ENCODE results near the gene TRMT6. TPM values are rescaled to one million over a fixed set of nuclear protein-coding genes. Genes with fewer than 3 reads are reported as not detected.

The TRMT6 gene
- total and polyA plus RNA-seq, 10 of the 15 experiments (the other 5 are each of a cell fraction or from before 2014, with no cell fraction given) = 18.2 to 35.5 (median 22.6) TPM

GRCh38 chr20:5927749-5928462 is 22.4 kb downstream of the TRMT6 start:
- no peak for FAIRE-seq
- Histone ChIP-seq H3K4me3 (no peak overlapping the region), H2AFZ (ENCODE audit: control insufficient read depth, low read depth, low read length) (no peak overlapping the region), H3K4me2 (ENCODE audit: control insufficient read depth, insufficient read depth) (no peak overlapping the region), H3K79me2 (ENCODE audit: control insufficient read depth, insufficient read depth, low read length) (no peaks in the 10 kb centered on the region), H3K9me3 (replicated peaks; ENCODE audit: control insufficient read depth, insufficient read depth, low read length) (no peaks in the 10 kb centered on the region), H3K36me3 (ENCODE audit: control insufficient read depth in 2 of 2, insufficient read depth in 2 of 2, low read length in 1 of 2) (no peaks in the 10 kb centered on the region), H4K20me1 (ENCODE audit: control insufficient read depth, insufficient read depth) (no peaks in the 10 kb centered on the region), H3K27ac (ENCODE audit: control insufficient read depth, insufficient read depth) (no peak overlapping the region), H3K4me1 (ENCODE audit: control insufficient read depth, insufficient read depth, low read length) (no peaks in the 10 kb centered on the region), H3K27me3 (replicated peaks in 1 of 2; ENCODE audit: control insufficient read depth in 2 of 2, insufficient read depth in 2 of 2, low read length in 1 of 2) (peaks cover 0 to 3% of the 10 kb centered on the region in 2 experiments; a peak in 1 of 4 replicates), H3K9ac (ENCODE audit: control insufficient read depth, insufficient read depth, low read length) (no peak overlapping the region)
- ATAC-seq = no peak
- ChIA-PET RAD21 (ENCODE audit: unreplicated experiment) (no interaction called here), SMC1A (ENCODE audit: uncharacterized antibody, unreplicated experiment) (interaction anchor here (0.5 to 1.5 kb wide), 2 partner anchors 9 to 399 kb away, joined by 4 read pairs; no protein-coding TSS in a partner anchor), POLR2A (no interaction called here), CTCF (interaction anchor here (0.6 to 1.6 kb wide), 6 partner anchors 14 to 398 kb away, joined by 3 to 5 read pairs (median 3); no protein-coding TSS in a partner anchor)
- BruUV-seq (replicated peaks) = no TSS peak
- 56% methylated on average over 11 of the region's 11 CpGs for WGBS (ENCODE audit: insufficient coverage, insufficient replicate concordance, low lambda C conversion rate, missing lambda C conversion rate)
- in situ Hi-C loops (cut with MboI) = no loop called here
- no peak for TF ChIP-seq SIX5 (IDR thresholded peaks at IDR 0.05; ENCODE audit: low read depth, low read length, severe bottlenecking)
- intact Hi-C loops (cut with micrococcal nuclease; ENCODE audit: unreplicated experiment) = no loop called here
- DNase-seq (ENCODE audit: low read depth, low spot score) = no peak

GRCh38 chr20:5925551-5925950 is 24.8 kb downstream of the TRMT6 start:
- in situ Hi-C loops (cut with MboI) (no loop called here), intact Hi-C loops (cut with micrococcal nuclease; ENCODE audit: unreplicated experiment) (no loop called here)
- H3K4me1 ChIP-seq (ENCODE audit: control insufficient read depth, insufficient read depth, low read length) = no peaks in the 10 kb centered on the region
- DNase-seq (ENCODE audit: low read depth, low spot score) = no peak
- H4K20me1 ChIP-seq (ENCODE audit: control insufficient read depth, insufficient read depth) = no peaks in the 10 kb centered on the region
- ATAC-seq = no peak
- BruUV-seq (replicated peaks) = no TSS peak
- H3K27ac ChIP-seq (ENCODE audit: control insufficient read depth, insufficient read depth) = no peak overlapping the region
- FAIRE-seq = no peak
- H3K4me2 ChIP-seq (ENCODE audit: control insufficient read depth, insufficient read depth) = no peak overlapping the region
- H3K9ac ChIP-seq (ENCODE audit: control insufficient read depth, insufficient read depth, low read length) = no peak overlapping the region
- no peaks in the 10 kb centered on the region for H3K79me2 ChIP-seq (ENCODE audit: control insufficient read depth, insufficient read depth, low read length)
- ChIA-PET SMC1A (ENCODE audit: uncharacterized antibody, unreplicated experiment) (interaction anchor here (1.1 kb wide), 1 partner anchor 396 kb away, joined by 3 read pairs; no protein-coding TSS in a partner anchor), CTCF (interaction anchor here (0.6 kb wide), 1 partner anchor 367 kb away, joined by 3 read pairs; no protein-coding TSS in a partner anchor), POLR2A (interaction anchor here (0.6 kb wide), 1 partner anchor 393 kb away, joined by 3 read pairs; no protein-coding TSS in a partner anchor), RAD21 (ENCODE audit: unreplicated experiment) (no interaction called here)
- H3K36me3 ChIP-seq (ENCODE audit: control insufficient read depth in 2 of 2, insufficient read depth in 2 of 2, low read length in 1 of 2) = no peaks in the 10 kb centered on the region
- no peak overlapping the region for H2AFZ ChIP-seq (ENCODE audit: control insufficient read depth, low read depth, low read length)
- 30% methylated on average over 3 of the region's 3 CpGs for WGBS (ENCODE audit: insufficient coverage, insufficient replicate concordance, low lambda C conversion rate, missing lambda C conversion rate)
- H3K4me3 ChIP-seq = no peak overlapping the region
- H3K27me3 ChIP-seq (replicated peaks in 1 of 2; ENCODE audit: control insufficient read depth in 2 of 2, insufficient read depth in 2 of 2, low read length in 1 of 2) = peaks cover 0 to 3% of the 10 kb centered on the region in 2 experiments; a peak in 1 of 4 replicates
- H3K9me3 ChIP-seq (replicated peaks; ENCODE audit: control insufficient read depth, insufficient read depth, low read length) = no peaks in the 10 kb centered on the region
- TF ChIP-seq NKRF (conservative IDR thresholded peaks at IDR 0.05) (no peak), SPI1 (IDR thresholded peaks at IDR 0.05; ENCODE audit: borderline replicate concordance, insufficient read depth, low read depth, low read length) (no peak), ZBED1 (IDR thresholded peaks at IDR 0.05; ENCODE audit: borderline replicate concordance) (no peak), MTA3 (IDR thresholded peaks at IDR 0.05; ENCODE audit: borderline replicate concordance, low read length) (no peak), BCL11A (IDR thresholded peaks at IDR 0.05; ENCODE audit: low read depth, low read length) (no peak), SUPT20H (IDR thresholded peaks at IDR 0.05; ENCODE audit: borderline replicate concordance, control insufficient read depth, low read depth, low read length) (no peak), BCLAF1 (IDR thresholded peaks at IDR 0.05) (no peak), FOXM1 (IDR thresholded peaks at IDR 0.05; ENCODE audit: low read depth, low read length) (no peak), WRNIP1 (IDR thresholded peaks at IDR 0.05; ENCODE audit: borderline replicate concordance, low read depth, low read length) (no peak)

Measured in GM12878 (cell line).